GM10248 (cell line): Measurements from ENCODE around the gene FBXO21.
A peak's percentile ranks its signal among the peaks of the same experiment; 100 is the strongest.

ENCODE experiments used
- CTCF ChIA-PET: fragments of 300-600 bp; sonication (Branson Sonifier 250); formaldehyde crosslinking; extraction: SDS; loops from one replicate; lab custom pipeline; 2021; ENCODE audit warnings: antibody characterized with exemption; lab: Yijun Ruan, JAX
- POLR2A ChIA-PET: fragments of 350-650 bp; sonication (Branson Sonifier 250); formaldehyde crosslinking; extraction: SDS; loops from one replicate; lab custom pipeline; 2020; ENCODE audit warnings: antibody characterized with exemption; lab: Yijun Ruan, JAX
- DNase-seq: peaks from one replicate; pipeline ENCODE4 v3.0.0; 2012; ENCODE audit errors: extremely low spot score
- CTCF ChIP-seq: IDR thresholded peaks from 2 replicates; pipeline ENCODE4 v1.5.1; 2012; ENCODE audit warnings: mild to moderate bottlenecking, low read depth; ENCODE audit errors: extremely low read depth, missing control alignments, control extremely low read depth

Gene FBXO21

DNA sequence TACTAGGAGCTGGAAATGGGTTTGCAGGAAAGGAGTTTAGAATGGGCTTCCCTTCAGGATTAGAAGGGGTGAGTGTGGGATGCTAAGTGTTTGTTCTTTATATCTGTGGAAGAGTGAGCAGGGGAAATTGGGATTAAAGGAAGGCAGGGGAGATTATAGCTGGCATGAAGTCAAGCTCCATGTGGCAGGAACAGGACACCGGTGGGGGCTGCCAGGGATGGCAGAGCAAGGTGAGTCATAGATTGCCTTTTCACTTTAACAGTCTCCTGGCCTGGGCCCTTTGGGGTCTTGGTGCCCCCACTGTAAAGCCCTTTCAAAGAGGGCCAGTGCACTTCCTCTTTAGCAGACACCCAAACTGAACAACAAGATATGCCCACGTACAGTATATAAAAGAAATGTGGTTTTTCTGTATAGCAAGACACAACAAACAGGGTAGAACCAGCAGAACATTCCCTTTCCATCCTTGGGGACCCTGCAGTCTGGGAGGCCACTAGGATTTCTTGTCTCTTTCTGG, 23.1 kb upstream of the FBXO21 start:
- CTCF ChIA-PET, result interaction anchor here (0.7 to 4.3 kb wide), 15 partner anchors 9 to 644 kb away, joined by 3 to 28 read pairs (median 4); no protein-coding TSS in a partner anchor
- POLR2A ChIA-PET, result no interaction called here
- no peak for TF ChIP-seq CTCF
- DNase-seq, result no peak

DNA sequence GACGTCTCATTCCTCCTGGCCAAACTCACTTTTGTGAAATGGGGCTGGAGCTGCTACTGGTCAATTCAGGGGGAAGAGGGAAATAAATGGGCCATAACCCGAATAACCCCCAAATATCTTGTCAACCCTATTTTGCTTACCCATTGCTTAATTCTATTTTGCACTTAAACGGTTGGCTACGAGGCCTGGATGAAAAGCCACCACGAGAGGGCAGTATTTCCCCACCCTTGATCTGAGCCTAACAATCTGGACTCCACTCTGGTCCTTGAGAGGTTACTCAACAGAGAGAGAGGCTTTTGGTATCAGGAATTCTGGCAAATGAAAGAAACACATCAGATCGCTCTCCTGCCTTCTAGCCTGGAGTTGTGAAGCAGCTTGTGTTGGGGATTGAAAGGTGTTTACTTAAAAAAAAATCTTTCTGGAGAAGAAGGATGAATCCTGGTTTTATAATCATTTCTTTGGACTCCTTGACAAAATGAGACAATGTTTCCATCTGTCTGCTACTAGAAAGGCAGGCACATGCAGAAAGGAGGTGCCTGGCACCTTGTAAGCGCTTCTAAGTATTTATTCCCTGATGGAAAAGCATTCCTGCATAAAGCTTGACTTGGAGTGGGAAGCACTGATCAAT, 22.4 kb upstream of the FBXO21 start:
- peak; percentile 84 for TF ChIP-seq CTCF
- DNase-seq, result peak; percentile 78
- POLR2A ChIA-PET, result no interaction called here
- CTCF ChIA-PET, result interaction anchor here (0.7 to 4.3 kb wide), 16 partner anchors 8 to 644 kb away, joined by 3 to 28 read pairs (median 4); no protein-coding TSS in a partner anchor

- TF ChIP-seq CTCF, result no peak
- CTCF ChIA-PET, result interaction anchor here (0.9 to 4.3 kb wide), 7 partner anchors 8 to 643 kb away, joined by 3 to 28 read pairs (median 6); no protein-coding TSS in a partner anchor
- POLR2A ChIA-PET, result interaction anchor here (0.5 kb wide), 1 partner anchor 780 kb away, joined by 4 read pairs; no protein-coding TSS in a partner anchor
Measured at GRCh38 chr12:117210266-117210918, 20.1 kb upstream of the FBXO21 start.

GRCh38 chr12:117209626-117210025, 19.4 kb upstream of the FBXO21 start:
- no peak for DNase-seq
- ChIA-PET POLR2A (no interaction called here), CTCF (interaction anchor here (4.3 kb wide), 1 partner anchor 628 kb away, joined by 28 read pairs; no protein-coding TSS in a partner anchor)
- TF ChIP-seq CTCF, result no peak

More at GRCh38 chr12:117210266-117210918, 20.1 kb upstream of the FBXO21 start:
- no peak for DNase-seq

DNA sequence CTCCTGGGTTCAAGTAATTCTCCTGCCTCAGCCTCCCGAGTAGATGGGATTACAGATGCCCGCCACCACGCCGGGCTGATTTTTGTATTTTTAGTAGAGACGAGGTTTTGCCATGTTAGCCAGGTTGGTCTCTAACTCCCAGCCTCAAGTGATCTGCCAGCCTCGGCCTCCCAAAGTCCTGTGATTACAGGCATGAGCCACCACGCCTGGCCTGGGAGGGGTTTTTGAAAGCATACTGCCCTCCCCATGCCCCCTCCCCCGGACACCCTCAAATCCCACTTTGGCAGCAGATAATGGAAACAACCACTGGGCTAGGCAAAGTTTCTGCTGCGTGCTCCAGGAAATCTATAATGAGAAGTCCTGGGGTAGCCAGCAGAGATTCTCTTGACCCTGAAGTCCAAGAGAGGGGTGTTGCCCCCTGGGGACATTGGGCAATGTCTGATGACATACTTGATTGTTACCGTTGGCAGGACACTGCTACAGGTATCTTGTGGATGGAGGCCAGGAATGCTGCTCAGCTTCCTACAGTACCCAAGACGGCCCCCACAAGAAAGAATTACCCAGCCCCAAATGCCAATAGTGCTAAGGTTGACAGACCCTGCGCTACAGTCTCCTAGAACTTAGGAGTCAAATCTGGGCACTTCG, 18.7 kb upstream of the FBXO21 start:
- CTCF ChIA-PET, result no interaction called here
- DNase-seq, result no peak
- no peak for TF ChIP-seq CTCF
- POLR2A ChIA-PET, result no interaction called here

GRCh38 chr12:117208206-117208605, 17.9 kb upstream of the FBXO21 start:
- DNase-seq, result no peak
- no peak for TF ChIP-seq CTCF
- ChIA-PET CTCF (interaction anchor here (1.1 kb wide), 1 partner anchor 642 kb away, joined by 3 read pairs; no protein-coding TSS in a partner anchor), POLR2A (no interaction called here)
